ENCODE measurements around the gene PLVAP.

The PLVAP gene

DNA sequence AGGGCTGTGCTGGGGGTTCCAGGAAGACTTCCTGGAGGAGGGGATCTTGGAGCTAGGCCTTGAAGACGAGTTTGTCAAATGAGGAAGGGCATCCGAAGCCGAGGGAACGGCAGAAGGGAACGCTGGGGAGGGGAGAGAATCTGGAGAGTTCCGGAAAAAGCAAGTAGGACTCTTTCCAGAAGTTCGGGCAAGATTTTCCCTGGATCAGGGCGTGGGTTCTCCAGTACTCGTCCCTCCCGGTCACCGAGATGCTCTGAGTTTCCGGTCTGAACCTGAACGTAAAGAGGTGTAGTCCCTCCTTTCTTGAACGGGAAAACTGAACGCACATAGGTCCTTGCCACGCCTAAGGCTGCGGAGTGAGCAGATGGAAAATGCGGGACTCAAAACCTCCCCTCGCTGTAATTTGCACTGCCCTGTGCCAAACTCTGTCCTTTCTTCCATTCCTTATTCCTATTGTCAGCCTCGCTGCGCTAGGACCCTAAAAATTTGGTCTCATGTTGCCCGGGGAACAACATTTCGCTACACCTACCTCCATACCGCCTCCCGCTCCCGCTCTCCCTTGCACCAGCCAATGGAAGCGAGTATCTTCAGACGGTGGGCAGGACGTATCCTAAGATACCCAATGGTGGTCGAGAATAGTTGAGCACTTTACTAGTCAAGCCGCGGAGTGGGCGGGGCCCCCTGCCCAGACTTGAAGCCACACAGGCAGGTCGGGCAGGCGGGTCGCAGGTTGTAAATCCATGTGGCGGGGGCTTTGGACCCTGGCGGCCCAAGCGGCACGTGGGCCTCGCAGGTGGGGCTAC lies 40.1 kb downstream of the PLVAP start, which contains the start of gene GTPBP3 (continued):
- TF ChIP-seq ZNF335 (tag by site-specific recombination; conservative IDR thresholded peaks at IDR 0.05) (peak; percentile 90), ZNF211 (tag by site-specific recombination; IDR thresholded peaks at IDR 0.05; ENCODE audit: low read depth) (no peak; the same call in 1 of the 2 replicates), ZNF664 (tag by site-specific recombination; IDR thresholded peaks at IDR 0.05) (peak; percentile 76), SP7 (tag by site-specific recombination; IDR thresholded peaks at IDR 0.05) (peak; percentile 97), ZNF623 (tag by site-specific recombination; IDR thresholded peaks at IDR 0.05) (peak; percentile 35), ZNF311 (tag by site-specific recombination; IDR thresholded peaks at IDR 0.05; ENCODE audit: borderline replicate concordance) (no peak), YY1 (tag by site-specific recombination; IDR thresholded peaks at IDR 0.05) (peak; percentile 98), ZNF214 (tag by site-specific recombination; IDR thresholded peaks at IDR 0.05; ENCODE audit: borderline replicate concordance) (no peak), ZNF148 (tag by site-specific recombination; IDR thresholded peaks at IDR 0.05; ENCODE audit: borderline replicate concordance) (peak; percentile 79), PRDM1 (tag by site-specific recombination; IDR thresholded peaks at IDR 0.05) (peak; percentile 56; the same call in 1 of the 2 replicates), ZNF626 (tag by site-specific recombination; IDR thresholded peaks at IDR 0.05) (no peak), ZNF596 (tag by site-specific recombination; IDR thresholded peaks at IDR 0.05) (no peak), ZNF785 (tag by site-specific recombination; IDR thresholded peaks at IDR 0.05) (no peak), KLF10 (tag by site-specific recombination; IDR thresholded peaks at IDR 0.05) (peak; percentile 91), ZSCAN30 (tag by site-specific recombination; IDR thresholded peaks at IDR 0.05) (peak; percentile 32; the same call in 1 of the 2 replicates), TSHZ1 (tag by site-specific recombination; IDR thresholded peaks at IDR 0.05; ENCODE audit: borderline replicate concordance) (peak; percentile 55; the same call in 1 of the 2 replicates), ZNF37A (tag by site-specific recombination; IDR thresholded peaks at IDR 0.05) (no peak), ZNF560 (tag by site-specific recombination; IDR thresholded peaks at IDR 0.05; ENCODE audit: borderline replicate concordance) (no peak), ZNF488 (tag by site-specific recombination; IDR thresholded peaks at IDR 0.05) (no peak), ZBTB8A (tag by site-specific recombination; IDR thresholded peaks at IDR 0.05) (peak; percentile 40), ZNF146 (tag by site-specific recombination; IDR thresholded peaks at IDR 0.05) (peak; percentile 74; the same call in 1 of the 2 replicates), ZNF561 (tag by site-specific recombination; IDR thresholded peaks at IDR 0.05; ENCODE audit: borderline replicate concordance) (peak; percentile 95), ZFHX2 (tag by site-specific recombination; conservative IDR thresholded peaks at IDR 0.05) (peak; percentile 92), TRIM28 (IDR thresholded peaks at IDR 0.05; ENCODE audit: borderline replicate concordance, low read length) (peak; percentile 97)
- TF ChIP-seq, protein P1, sequence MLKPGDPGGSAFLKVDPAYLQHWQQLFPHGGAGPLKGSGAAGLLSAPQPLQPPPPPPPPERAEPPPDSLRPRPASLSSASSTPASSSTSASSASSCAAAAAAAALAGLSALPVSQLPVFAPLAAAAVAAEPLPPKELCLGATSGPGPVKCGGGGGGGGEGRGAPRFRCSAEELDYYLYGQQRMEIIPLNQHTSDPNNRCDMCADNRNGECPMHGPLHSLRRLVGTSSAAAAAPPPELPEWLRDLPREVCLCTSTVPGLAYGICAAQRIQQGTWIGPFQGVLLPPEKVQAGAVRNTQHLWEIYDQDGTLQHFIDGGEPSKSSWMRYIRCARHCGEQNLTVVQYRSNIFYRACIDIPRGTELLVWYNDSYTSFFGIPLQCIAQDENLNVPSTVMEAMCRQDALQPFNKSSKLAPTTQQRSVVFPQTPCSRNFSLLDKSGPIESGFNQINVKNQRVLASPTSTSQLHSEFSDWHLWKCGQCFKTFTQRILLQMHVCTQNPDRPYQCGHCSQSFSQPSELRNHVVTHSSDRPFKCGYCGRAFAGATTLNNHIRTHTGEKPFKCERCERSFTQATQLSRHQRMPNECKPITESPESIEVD (tag by site-specific recombination; IDR thresholded peaks at IDR 0.05), result no peak
- TF ChIP-seq, protein P2, sequence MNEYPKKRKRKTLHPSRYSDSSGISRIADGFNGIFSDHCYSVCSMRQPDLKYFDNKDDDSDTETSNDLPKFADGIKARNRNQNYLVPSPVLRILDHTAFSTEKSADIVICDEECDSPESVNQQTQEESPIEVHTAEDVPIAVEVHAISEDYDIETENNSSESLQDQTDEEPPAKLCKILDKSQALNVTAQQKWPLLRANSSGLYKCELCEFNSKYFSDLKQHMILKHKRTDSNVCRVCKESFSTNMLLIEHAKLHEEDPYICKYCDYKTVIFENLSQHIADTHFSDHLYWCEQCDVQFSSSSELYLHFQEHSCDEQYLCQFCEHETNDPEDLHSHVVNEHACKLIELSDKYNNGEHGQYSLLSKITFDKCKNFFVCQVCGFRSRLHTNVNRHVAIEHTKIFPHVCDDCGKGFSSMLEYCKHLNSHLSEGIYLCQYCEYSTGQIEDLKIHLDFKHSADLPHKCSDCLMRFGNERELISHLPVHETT (tag by site-specific recombination; IDR thresholded peaks at IDR 0.05), result peak; percentile 99
- TF ChIP-seq, protein P3, sequence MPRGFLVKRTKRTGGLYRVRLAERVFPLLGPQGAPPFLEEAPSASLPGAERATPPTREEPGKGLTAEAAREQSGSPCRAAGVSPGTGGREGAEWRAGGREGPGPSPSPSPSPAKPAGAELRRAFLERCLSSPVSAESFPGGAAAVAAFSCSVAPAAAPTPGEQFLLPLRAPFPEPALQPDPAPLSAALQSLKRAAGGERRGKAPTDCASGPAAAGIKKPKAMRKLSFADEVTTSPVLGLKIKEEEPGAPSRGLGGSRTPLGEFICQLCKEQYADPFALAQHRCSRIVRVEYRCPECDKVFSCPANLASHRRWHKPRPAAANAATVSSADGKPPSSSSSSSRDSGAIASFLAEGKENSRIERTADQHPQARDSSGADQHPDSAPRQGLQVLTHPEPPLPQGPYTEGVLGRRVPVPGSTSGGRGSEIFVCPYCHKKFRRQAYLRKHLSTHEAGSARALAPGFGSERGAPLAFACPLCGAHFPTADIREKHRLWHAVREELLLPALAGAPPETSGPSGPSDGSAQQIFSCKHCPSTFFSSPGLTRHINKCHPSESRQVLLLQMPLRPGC (tag by site-specific recombination; IDR thresholded peaks at IDR 0.05), result peak; percentile 92

All from HEK293 (cell line).